ENCODE results near the gene PSMC5.
"Not testable (repeated sequence)": the region's sequence is repeated elsewhere in the genome, so short reads cannot be mapped to it uniquely, and the experiment has no call there.

The PSMC5 gene

GRCh38 chr17:63827002-63827800, at the start of gene PSMC5, which contains the start of gene FTSJ3:
TSS of gene PSMC5 (plus strand) at chr17:63827431. CDS start at chr17:63827491, 60 bp downstream.
TSS of gene FTSJ3 (minus strand) at chr17:63827663. CDS start at chr17:63826902, 761 bp downstream.
- DNase-seq = peak; percentile 96
- in situ Hi-C loops (cut with HindIII; ENCODE audit: low pct_ligation_motif_present, low pct_unique_long_range_greater_than_20kb, low sequenced_read_pairs) = no loop called here

- DNase-seq = no peak
- in situ Hi-C loops (cut with HindIII; ENCODE audit: low pct_ligation_motif_present, low pct_unique_long_range_greater_than_20kb, low sequenced_read_pairs) = no loop called here
Measured at GRCh38 chr17:63780507-63780906, 46.7 kb upstream of the PSMC5 start.

- DNase-seq = no peak
- in situ Hi-C loops (cut with HindIII; ENCODE audit: low pct_ligation_motif_present, low pct_unique_long_range_greater_than_20kb, low sequenced_read_pairs) = no loop called here
Measured at GRCh38 chr17:63780928-63781327, 46.3 kb upstream of the PSMC5 start.

GRCh38 chr17:63783522-63783921, 43.7 kb upstream of the PSMC5 start:
- DNase-seq = no peak
- in situ Hi-C loops (cut with HindIII; ENCODE audit: low pct_ligation_motif_present, low pct_unique_long_range_greater_than_20kb, low sequenced_read_pairs) = no loop called here

- in situ Hi-C loops (cut with HindIII; ENCODE audit: low pct_ligation_motif_present, low pct_unique_long_range_greater_than_20kb, low sequenced_read_pairs) = no loop called here
- no peak for DNase-seq
Measured at GRCh38 chr17:63785556-63785955, 41.7 kb upstream of the PSMC5 start.

- in situ Hi-C loops (cut with HindIII; ENCODE audit: low pct_ligation_motif_present, low pct_unique_long_range_greater_than_20kb, low sequenced_read_pairs) = no loop called here
Measured at GRCh38 chr17:63786117-63786516, 41.1 kb upstream of the PSMC5 start.

GRCh38 chr17:63786971-63787711, 40.1 kb upstream of the PSMC5 start:
- in situ Hi-C loops (cut with HindIII; ENCODE audit: low pct_ligation_motif_present, low pct_unique_long_range_greater_than_20kb, low sequenced_read_pairs) = no loop called here
- no peak for DNase-seq

More at GRCh38 chr17:63786117-63786516, 41.1 kb upstream of the PSMC5 start:
- DNase-seq = no peak

GRCh38 chr17:63790057-63790456, 37.2 kb upstream of the PSMC5 start:
- no peak for DNase-seq
- in situ Hi-C loops (cut with HindIII; ENCODE audit: low pct_ligation_motif_present, low pct_unique_long_range_greater_than_20kb, low sequenced_read_pairs) = no loop called here

GRCh38 chr17:63792055-63792729, 35.0 kb upstream of the PSMC5 start:
- in situ Hi-C loops (cut with HindIII; ENCODE audit: low pct_ligation_motif_present, low pct_unique_long_range_greater_than_20kb, low sequenced_read_pairs) = no loop called here
- no peak for DNase-seq

- DNase-seq; in situ Hi-C loops (cut with HindIII; ENCODE audit: low pct_ligation_motif_present, low pct_unique_long_range_greater_than_20kb, low sequenced_read_pairs): not testable (repeated sequence)
Measured at GRCh38 chr17:63796375-63796774, 30.9 kb upstream of the PSMC5 start.

GRCh38 chr17:63798572-63799106, 28.6 kb upstream of the PSMC5 start:
- in situ Hi-C loops (cut with HindIII; ENCODE audit: low pct_ligation_motif_present, low pct_unique_long_range_greater_than_20kb, low sequenced_read_pairs) = no loop called here
- DNase-seq = no peak

GRCh38 chr17:63800783-63801182, 26.4 kb upstream of the PSMC5 start:
- no peak for DNase-seq
- in situ Hi-C loops (cut with HindIII; ENCODE audit: low pct_ligation_motif_present, low pct_unique_long_range_greater_than_20kb, low sequenced_read_pairs) = no loop called here

- DNase-seq = no peak
- in situ Hi-C loops (cut with HindIII; ENCODE audit: low pct_ligation_motif_present, low pct_unique_long_range_greater_than_20kb, low sequenced_read_pairs) = no loop called here
Measured at GRCh38 chr17:63804328-63804727, 22.9 kb upstream of the PSMC5 start.

- in situ Hi-C loops (cut with HindIII; ENCODE audit: low pct_ligation_motif_present, low pct_unique_long_range_greater_than_20kb, low sequenced_read_pairs) = no loop called here
- no peak for DNase-seq
Measured at GRCh38 chr17:63805591-63805990, 21.6 kb upstream of the PSMC5 start.

- in situ Hi-C loops (cut with HindIII; ENCODE audit: low pct_ligation_motif_present, low pct_unique_long_range_greater_than_20kb, low sequenced_read_pairs) = loop anchor here (10.0 kb wide), 1 partner anchor 45 kb away; no protein-coding TSS in a partner anchor
Measured at GRCh38 chr17:63809970-63810369, 17.3 kb upstream of the PSMC5 start.

GRCh38 chr17:63816123-63816522, 11.1 kb upstream of the PSMC5 start:
- in situ Hi-C loops (cut with HindIII; ENCODE audit: low pct_ligation_motif_present, low pct_unique_long_range_greater_than_20kb, low sequenced_read_pairs) = loop anchor here (10.0 kb wide), 1 partner anchor 51 kb away; no protein-coding TSS in a partner anchor
- DNase-seq = no peak

More at GRCh38 chr17:63809970-63810369, 17.3 kb upstream of the PSMC5 start:
- no peak for DNase-seq

GRCh38 chr17:63816669-63817068, 10.6 kb upstream of the PSMC5 start:
- DNase-seq = no peak
- in situ Hi-C loops (cut with HindIII; ENCODE audit: low pct_ligation_motif_present, low pct_unique_long_range_greater_than_20kb, low sequenced_read_pairs) = loop anchor here (10.0 kb wide), 1 partner anchor 52 kb away; no protein-coding TSS in a partner anchor

- no peak for DNase-seq
Measured at GRCh38 chr17:63817736-63818385, 9.4 kb upstream of the PSMC5 start.

More at GRCh38 chr17:63817736-63818385, 9.4 kb upstream of the PSMC5 start:
- in situ Hi-C loops (cut with HindIII; ENCODE audit: low pct_ligation_motif_present, low pct_unique_long_range_greater_than_20kb, low sequenced_read_pairs) = loop anchor here (10.0 kb wide), 1 partner anchor 53 kb away; no protein-coding TSS in a partner anchor
